Measurements from ENCODE around the gene RGSL1.

The RGSL1 gene

DNA sequence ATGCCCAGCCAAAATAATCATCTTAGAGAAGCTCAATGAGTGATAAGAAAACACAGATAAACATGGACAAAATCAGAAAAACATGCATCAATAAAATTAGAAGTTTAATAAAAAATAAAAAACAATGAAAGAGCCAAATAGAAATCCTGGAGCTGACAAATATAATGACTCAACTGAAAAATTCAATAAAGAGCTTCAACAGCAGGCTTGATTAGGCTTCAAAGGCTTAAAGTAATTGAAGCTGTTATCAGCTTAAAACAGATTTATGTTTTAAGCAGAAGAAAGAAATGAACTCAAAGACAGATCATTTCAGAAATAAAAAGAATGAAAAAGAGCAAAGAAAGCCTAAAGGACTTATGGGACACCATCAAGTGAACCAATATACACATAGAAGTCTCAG, 28.3 kb downstream of the RGSL1 start:
- peaks cover 0 to 5% of the 10 kb centered on the region in 2 donors for H3K9me3 ChIP-seq (ENCODE audit: control insufficient read depth in 1 of 2, low read length in 2 of 2)
- no peaks in the 10 kb centered on the region for H3K36me3 ChIP-seq (ENCODE audit: control insufficient read depth in 1 of 2, insufficient read depth in 2 of 2, low read length in 2 of 2)
- H3K27ac ChIP-seq (ENCODE audit: low read depth, low read length), result no peak overlapping the region
- no peaks in the 10 kb centered on the region for H3K4me1 ChIP-seq (ENCODE audit: control insufficient read depth in 1 of 2, insufficient read depth in 2 of 2, low read length in 2 of 2)
- peaks cover 3 to 7% of the 10 kb centered on the region in 2 donors for H3K27me3 ChIP-seq (ENCODE audit: control insufficient read depth in 1 of 2, insufficient read depth in 2 of 2, low read length in 2 of 2)
- no peak overlapping the region for H3K4me3 ChIP-seq (ENCODE audit: low read depth in 1 of 2, low read length in 2 of 2)
- H3K9ac ChIP-seq (ENCODE audit: low read depth in 1 of 2, low read length in 2 of 2), result no peak overlapping the region

GRCh38 chr1:182484067-182484466, 34.1 kb downstream of the RGSL1 start:
- no peaks in the 10 kb centered on the region for H3K9me3 ChIP-seq (ENCODE audit: control insufficient read depth in 1 of 2, low read length in 2 of 2)
- no peak overlapping the region for H3K9ac ChIP-seq (ENCODE audit: low read depth in 1 of 2, low read length in 2 of 2)
- H3K27ac ChIP-seq (ENCODE audit: low read depth, low read length), result no peak overlapping the region
- no peaks in the 10 kb centered on the region for H3K27me3 ChIP-seq (ENCODE audit: control insufficient read depth in 1 of 2, insufficient read depth in 2 of 2, low read length in 2 of 2)
- H3K36me3 ChIP-seq (ENCODE audit: control insufficient read depth in 1 of 2, insufficient read depth in 2 of 2, low read length in 2 of 2), result no peaks in the 10 kb centered on the region
- no peak overlapping the region for H3K4me3 ChIP-seq (ENCODE audit: low read depth in 1 of 2, low read length in 2 of 2)
- H3K4me1 ChIP-seq (ENCODE audit: control insufficient read depth in 1 of 2, insufficient read depth in 2 of 2, low read length in 2 of 2), result no peaks in the 10 kb centered on the region

DNA sequence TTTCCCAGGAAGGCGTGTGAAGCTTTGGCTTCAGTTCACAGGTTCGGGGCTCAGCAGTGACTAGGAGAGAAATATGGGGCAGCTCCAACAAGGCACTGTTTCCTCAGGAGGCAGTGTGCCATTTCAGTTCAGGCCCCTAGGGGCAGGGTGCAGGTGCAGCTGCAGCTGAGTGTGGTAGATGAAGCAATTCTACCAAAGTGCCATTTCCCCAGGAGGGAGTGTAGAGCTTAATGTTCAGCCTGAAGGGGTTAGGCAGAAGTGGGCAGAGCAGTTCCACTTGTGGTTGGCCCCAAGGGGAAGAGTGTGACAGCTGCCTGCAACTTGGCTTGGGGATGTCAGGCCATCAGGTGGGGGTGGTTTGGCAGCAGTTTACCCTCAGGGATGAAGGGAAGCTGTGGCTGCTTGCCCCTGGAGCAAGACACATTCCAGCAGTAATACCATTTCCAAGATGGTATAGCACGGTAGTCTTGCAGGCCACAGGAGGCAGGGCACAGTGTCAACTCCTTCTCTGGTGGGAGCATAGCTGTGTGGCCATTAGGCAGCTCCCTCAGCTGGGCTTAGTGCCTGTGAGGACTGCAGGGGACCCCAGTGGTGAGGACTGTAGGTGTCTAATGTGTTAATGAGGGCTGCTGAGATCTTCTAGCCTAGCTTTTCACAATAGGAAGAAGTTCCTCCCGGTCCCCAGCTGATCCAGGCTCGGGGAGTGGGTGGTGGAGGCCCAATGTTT, 34.7 kb downstream of the RGSL1 start:
- no peak overlapping the region for H3K4me3 ChIP-seq (ENCODE audit: low read depth in 1 of 2, low read length in 2 of 2)
- no peaks in the 10 kb centered on the region for H3K27me3 ChIP-seq (ENCODE audit: control insufficient read depth in 1 of 2, insufficient read depth in 2 of 2, low read length in 2 of 2)
- no peak overlapping the region for H3K27ac ChIP-seq (ENCODE audit: low read depth, low read length)
- no peaks in the 10 kb centered on the region for H3K9me3 ChIP-seq (ENCODE audit: control insufficient read depth in 1 of 2, low read length in 2 of 2)
- no peaks in the 10 kb centered on the region for H3K4me1 ChIP-seq (ENCODE audit: control insufficient read depth in 1 of 2, insufficient read depth in 2 of 2, low read length in 2 of 2)
- H3K9ac ChIP-seq (ENCODE audit: low read depth in 1 of 2, low read length in 2 of 2), result no peak overlapping the region
- H3K36me3 ChIP-seq (ENCODE audit: control insufficient read depth in 1 of 2, insufficient read depth in 2 of 2, low read length in 2 of 2), result no peaks in the 10 kb centered on the region

- Histone ChIP-seq H3K4me1 (ENCODE audit: control insufficient read depth in 1 of 2, insufficient read depth in 2 of 2, low read length in 2 of 2) (no peaks in the 10 kb centered on the region), H3K27me3 (ENCODE audit: control insufficient read depth in 1 of 2, insufficient read depth in 2 of 2, low read length in 2 of 2) (no peaks in the 10 kb centered on the region), H3K36me3 (ENCODE audit: control insufficient read depth in 1 of 2, insufficient read depth in 2 of 2, low read length in 2 of 2) (no peaks in the 10 kb centered on the region), H3K27ac (ENCODE audit: low read depth, low read length) (no peak overlapping the region), H3K9me3 (ENCODE audit: control insufficient read depth in 1 of 2, low read length in 2 of 2) (no peaks in the 10 kb centered on the region), H3K4me3 (ENCODE audit: low read depth in 1 of 2, low read length in 2 of 2) (no peak overlapping the region), H3K9ac (ENCODE audit: low read depth in 1 of 2, low read length in 2 of 2) (no peak overlapping the region)
Measured at GRCh38 chr1:182485861-182486260, 35.9 kb downstream of the RGSL1 start.

DNA sequence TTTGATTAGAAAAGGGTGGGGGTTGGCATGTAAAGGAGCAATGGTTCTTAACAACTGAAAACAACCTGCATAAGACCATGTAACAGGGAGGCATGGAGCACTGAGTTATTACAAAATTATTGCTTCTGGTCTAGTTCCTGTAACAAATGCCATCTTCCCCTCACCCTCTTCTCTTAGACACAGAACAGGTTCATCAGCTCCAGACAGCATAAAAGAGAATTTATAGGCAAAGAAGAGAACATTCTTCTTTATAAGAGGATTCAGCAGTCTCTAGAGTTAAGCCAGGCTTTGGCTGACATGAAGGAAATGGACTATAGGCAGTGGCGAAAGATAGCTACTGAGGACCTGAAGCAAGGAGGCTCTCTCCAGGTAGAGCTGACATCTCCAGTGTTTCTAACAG, 38.9 kb downstream of the RGSL1 start:
- Histone ChIP-seq H3K9ac (ENCODE audit: low read depth in 1 of 2, low read length in 2 of 2) (no peak overlapping the region), H3K27me3 (ENCODE audit: control insufficient read depth in 1 of 2, insufficient read depth in 2 of 2, low read length in 2 of 2) (no peaks in the 10 kb centered on the region), H3K9me3 (ENCODE audit: control insufficient read depth in 1 of 2, low read length in 2 of 2) (no peaks in the 10 kb centered on the region), H3K4me1 (ENCODE audit: control insufficient read depth in 1 of 2, insufficient read depth in 2 of 2, low read length in 2 of 2) (no peaks in the 10 kb centered on the region), H3K4me3 (ENCODE audit: low read depth in 1 of 2, low read length in 2 of 2) (no peak overlapping the region), H3K36me3 (ENCODE audit: control insufficient read depth in 1 of 2, insufficient read depth in 2 of 2, low read length in 2 of 2) (no peaks in the 10 kb centered on the region), H3K27ac (ENCODE audit: low read depth, low read length) (no peak overlapping the region)

DNA sequence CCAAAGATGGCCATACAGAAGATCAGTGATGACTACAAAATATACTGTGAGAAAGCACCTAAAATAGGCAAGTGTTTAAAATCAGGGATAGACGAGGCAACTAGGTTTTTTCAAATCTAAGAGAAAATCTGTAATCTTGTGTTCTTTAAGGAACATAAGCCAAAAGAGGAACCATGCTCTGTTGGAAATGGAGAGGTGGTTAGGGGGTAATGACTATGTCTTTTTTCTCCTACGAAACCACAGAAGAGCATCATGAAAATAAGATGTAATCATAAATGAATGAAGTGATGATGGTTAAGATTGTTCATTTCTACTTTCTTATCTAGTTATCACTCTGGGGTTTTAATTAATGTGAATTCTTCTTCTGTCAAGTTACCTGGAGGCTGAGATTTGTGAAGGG, 43.1 kb downstream of the RGSL1 start:
- no peaks in the 10 kb centered on the region for H3K27me3 ChIP-seq (ENCODE audit: control insufficient read depth in 1 of 2, insufficient read depth in 2 of 2, low read length in 2 of 2)
- H3K9me3 ChIP-seq (ENCODE audit: control insufficient read depth in 1 of 2, low read length in 2 of 2), result no peaks in the 10 kb centered on the region
- no peak overlapping the region for H3K4me3 ChIP-seq (ENCODE audit: low read depth in 1 of 2, low read length in 2 of 2)
- H3K4me1 ChIP-seq (ENCODE audit: control insufficient read depth in 1 of 2, insufficient read depth in 2 of 2, low read length in 2 of 2), result no peaks in the 10 kb centered on the region
- no peaks in the 10 kb centered on the region for H3K36me3 ChIP-seq (ENCODE audit: control insufficient read depth in 1 of 2, insufficient read depth in 2 of 2, low read length in 2 of 2)
- no peak overlapping the region for H3K9ac ChIP-seq (ENCODE audit: low read depth in 1 of 2, low read length in 2 of 2)
- no peak overlapping the region for H3K27ac ChIP-seq (ENCODE audit: low read depth, low read length)

- no peak overlapping the region for H3K27ac ChIP-seq (ENCODE audit: low read depth, low read length)
Measured at GRCh38 chr1:182495002-182495401, 45.1 kb downstream of the RGSL1 start.

DNA sequence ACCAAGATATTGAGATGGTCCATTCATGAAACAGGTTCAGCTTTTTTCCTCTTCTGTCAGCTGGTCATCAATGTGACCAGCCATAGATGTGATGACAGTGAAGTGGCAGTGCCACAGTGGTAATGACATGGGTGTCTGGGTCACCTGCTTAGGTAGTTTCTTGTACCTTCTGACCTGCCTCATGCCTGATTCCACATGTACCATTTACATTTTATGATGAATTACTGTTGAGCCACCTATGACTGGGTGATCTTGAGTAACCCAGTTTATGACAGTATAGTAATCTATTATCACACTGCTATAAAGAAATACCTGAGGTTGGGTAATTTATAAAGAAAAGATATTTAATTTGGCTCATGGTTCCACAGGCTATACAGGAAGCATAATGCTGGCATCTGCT, 45.7 kb downstream of the RGSL1 start:
- Histone ChIP-seq H3K9ac (ENCODE audit: low read depth in 1 of 2, low read length in 2 of 2) (no peak overlapping the region), H3K27me3 (ENCODE audit: control insufficient read depth in 1 of 2, insufficient read depth in 2 of 2, low read length in 2 of 2) (no peaks in the 10 kb centered on the region), H3K4me1 (ENCODE audit: control insufficient read depth in 1 of 2, insufficient read depth in 2 of 2, low read length in 2 of 2) (no peaks in the 10 kb centered on the region), H3K27ac (ENCODE audit: low read depth, low read length) (no peak overlapping the region), H3K4me3 (ENCODE audit: low read depth in 1 of 2, low read length in 2 of 2) (no peak overlapping the region), H3K36me3 (ENCODE audit: control insufficient read depth in 1 of 2, insufficient read depth in 2 of 2, low read length in 2 of 2) (no peaks in the 10 kb centered on the region), H3K9me3 (ENCODE audit: control insufficient read depth in 1 of 2, low read length in 2 of 2) (no peaks in the 10 kb centered on the region)

More at GRCh38 chr1:182495002-182495401, 45.1 kb downstream of the RGSL1 start:
- no peaks in the 10 kb centered on the region for H3K27me3 ChIP-seq (ENCODE audit: control insufficient read depth in 1 of 2, insufficient read depth in 2 of 2, low read length in 2 of 2)
- no peaks in the 10 kb centered on the region for H3K9me3 ChIP-seq (ENCODE audit: control insufficient read depth in 1 of 2, low read length in 2 of 2)
- H3K36me3 ChIP-seq (ENCODE audit: control insufficient read depth in 1 of 2, insufficient read depth in 2 of 2, low read length in 2 of 2), result no peaks in the 10 kb centered on the region
- H3K4me3 ChIP-seq (ENCODE audit: low read depth in 1 of 2, low read length in 2 of 2), result no peak overlapping the region
- no peaks in the 10 kb centered on the region for H3K4me1 ChIP-seq (ENCODE audit: control insufficient read depth in 1 of 2, insufficient read depth in 2 of 2, low read length in 2 of 2)
- no peak overlapping the region for H3K9ac ChIP-seq (ENCODE audit: low read depth in 1 of 2, low read length in 2 of 2)

GRCh38 chr1:182507685-182508084, 57.7 kb downstream of the RGSL1 start:
- no peak overlapping the region for H3K27ac ChIP-seq (ENCODE audit: low read depth, low read length)
- H3K9me3 ChIP-seq (ENCODE audit: control insufficient read depth in 1 of 2, low read length in 2 of 2), result no peaks in the 10 kb centered on the region

GRCh38 chr1:182515556-182515955, 65.6 kb downstream of the RGSL1 start:
- H3K4me1 ChIP-seq (ENCODE audit: control insufficient read depth in 1 of 2, insufficient read depth in 2 of 2, low read length in 2 of 2), result no peaks in the 10 kb centered on the region
- H3K36me3 ChIP-seq (ENCODE audit: control insufficient read depth in 1 of 2, insufficient read depth in 2 of 2, low read length in 2 of 2), result no peaks in the 10 kb centered on the region

More at GRCh38 chr1:182507685-182508084, 57.7 kb downstream of the RGSL1 start:
- H3K9ac ChIP-seq (ENCODE audit: low read depth in 1 of 2, low read length in 2 of 2), result no peak overlapping the region
- peaks cover 0 to 3% of the 10 kb centered on the region in 2 donors for H3K4me1 ChIP-seq (ENCODE audit: control insufficient read depth in 1 of 2, insufficient read depth in 2 of 2, low read length in 2 of 2)
- H3K27me3 ChIP-seq (ENCODE audit: control insufficient read depth in 1 of 2, insufficient read depth in 2 of 2, low read length in 2 of 2), result no peaks in the 10 kb centered on the region
- no peaks in the 10 kb centered on the region for H3K36me3 ChIP-seq (ENCODE audit: control insufficient read depth in 1 of 2, insufficient read depth in 2 of 2, low read length in 2 of 2)
- no peak overlapping the region for H3K4me3 ChIP-seq (ENCODE audit: low read depth in 1 of 2, low read length in 2 of 2)

More at GRCh38 chr1:182515556-182515955, 65.6 kb downstream of the RGSL1 start:
- no peak overlapping the region for H3K9ac ChIP-seq (ENCODE audit: low read depth in 1 of 2, low read length in 2 of 2)
- no peak overlapping the region for H3K27ac ChIP-seq (ENCODE audit: low read depth, low read length)
- H3K9me3 ChIP-seq (ENCODE audit: control insufficient read depth in 1 of 2, low read length in 2 of 2), result no peaks in the 10 kb centered on the region
- no peaks in the 10 kb centered on the region for H3K27me3 ChIP-seq (ENCODE audit: control insufficient read depth in 1 of 2, insufficient read depth in 2 of 2, low read length in 2 of 2)
- no peak overlapping the region for H3K4me3 ChIP-seq (ENCODE audit: low read depth in 1 of 2, low read length in 2 of 2)
